ENCODE measurements around the gene OR5AL1.

Gene OR5AL1

GRCh38 chr11:56410801-56411200, 1.7 kb upstream of the OR5AL1 start:
- no peak overlapping the region for H3K4me3 ChIP-seq (replicated peaks in 1 of 2; ENCODE audit: low read depth in 2 of 2, low read length in 2 of 2)
- no peak for TF ChIP-seq CTCF (IDR thresholded peaks at IDR 0.05; ENCODE audit: low read depth, low read length)
- no peak for DNase-seq (ENCODE audit: low read depth in 2 of 2)

GRCh38 chr11:56453521-56453920, 41.0 kb downstream of the OR5AL1 start:
- DNase-seq (ENCODE audit: low read depth in 2 of 2), result no peak
- no peak for TF ChIP-seq CTCF (IDR thresholded peaks at IDR 0.05; ENCODE audit: low read depth, low read length)
- H3K4me3 ChIP-seq (replicated peaks in 1 of 2; ENCODE audit: low read depth in 2 of 2, low read length in 2 of 2), result no peak overlapping the region

GRCh38 chr11:56457076-56457475, 44.6 kb downstream of the OR5AL1 start:
- no peak for TF ChIP-seq CTCF (IDR thresholded peaks at IDR 0.05; ENCODE audit: low read depth, low read length)
- DNase-seq (ENCODE audit: low read depth in 2 of 2), result no peak

More at GRCh38 chr11:56457076-56457475, 44.6 kb downstream of the OR5AL1 start:
- H3K4me3 ChIP-seq (replicated peaks in 1 of 2; ENCODE audit: low read depth in 2 of 2, low read length in 2 of 2), result no peak overlapping the region

Measured in cardiac fibroblast (primary cell).